NCI-H1930 (cell line): ENCODE measurements around the gene RAP1GAP2.

Experiments
- DNase-seq, 2 experiments: peaks; one replicate each; lab custom pipeline; 2025; lab: John Stamatoyannopoulos, UW

Gene RAP1GAP2

GRCh38 chr17:2911035-2911754, 115.0 kb downstream of the RAP1GAP2 start:
- DNase-seq, result no peak

- DNase-seq, result no peak
Observed at GRCh38 chr17:2911755-2912111, 115.5 kb downstream of the RAP1GAP2 start.

- no peak for DNase-seq
Observed at GRCh38 chr17:2912754-2913153, 116.5 kb downstream of the RAP1GAP2 start.

DNA sequence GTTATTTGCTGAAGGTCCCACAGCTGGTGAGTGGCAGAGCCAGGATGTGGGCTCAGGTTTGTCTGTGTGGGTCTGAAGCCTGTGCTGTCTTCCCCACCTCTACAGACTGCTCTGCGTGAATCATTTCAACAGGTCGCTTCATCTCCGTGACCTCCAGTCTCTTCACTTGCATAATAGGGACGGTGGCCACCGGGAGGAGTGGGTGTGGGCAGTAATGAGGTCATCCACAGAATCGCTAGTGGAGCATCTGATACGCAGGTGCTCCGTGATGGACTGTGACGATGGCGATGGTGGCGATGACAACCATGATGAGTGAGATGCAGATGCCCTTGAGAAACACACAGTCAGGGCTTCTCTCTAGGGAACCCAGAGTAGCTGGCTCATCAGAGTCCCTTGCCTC, 120.2 kb downstream of the RAP1GAP2 start:
- no peak for DNase-seq

DNA sequence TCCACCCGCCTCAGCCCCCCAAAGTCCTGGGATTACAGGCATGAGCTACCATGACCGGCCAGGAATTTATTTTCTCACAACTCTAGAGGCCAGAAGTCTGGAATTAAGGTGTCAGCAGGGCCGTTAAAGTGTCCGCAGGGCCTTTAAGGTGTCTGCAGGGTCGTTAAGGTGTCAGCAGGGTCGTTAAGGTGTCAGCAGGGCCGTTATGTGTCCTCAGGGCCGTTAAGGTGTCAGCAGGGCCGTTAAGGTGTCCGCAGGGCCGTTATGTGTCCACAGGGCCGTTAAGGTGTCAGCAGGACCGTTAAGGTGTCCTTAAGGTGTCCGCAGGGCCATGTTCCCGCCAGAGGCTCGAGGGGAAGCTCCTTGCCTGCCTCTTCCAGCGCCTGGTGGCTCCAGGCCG, 125.2 kb downstream of the RAP1GAP2 start:
- no peak for DNase-seq

GRCh38 chr17:2924211-2924610, 128.0 kb downstream of the RAP1GAP2 start:
- no peak for DNase-seq

DNA sequence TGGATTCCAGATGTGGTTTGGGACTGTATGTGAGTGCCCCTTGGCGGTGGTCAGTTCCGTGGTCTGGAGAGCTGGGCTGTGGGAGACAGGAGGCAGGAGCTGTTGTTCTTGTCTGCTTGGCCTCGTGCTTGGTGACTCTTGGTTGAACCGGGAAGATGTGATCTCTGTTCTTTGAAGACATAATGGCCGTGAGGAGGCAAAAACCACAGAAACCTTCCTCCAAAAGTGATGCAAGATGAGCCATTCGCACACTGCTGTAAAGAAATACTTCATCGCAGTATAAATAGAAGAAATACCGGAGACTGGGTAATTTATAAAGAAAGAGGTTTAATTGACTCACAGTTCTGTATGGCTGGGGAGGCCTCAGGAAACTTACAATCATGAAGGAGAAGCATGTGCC, 128.8 kb downstream of the RAP1GAP2 start:
- DNase-seq, result no peak

GRCh38 chr17:2926019-2926650, 129.9 kb downstream of the RAP1GAP2 start:
- no peak for DNase-seq

DNA sequence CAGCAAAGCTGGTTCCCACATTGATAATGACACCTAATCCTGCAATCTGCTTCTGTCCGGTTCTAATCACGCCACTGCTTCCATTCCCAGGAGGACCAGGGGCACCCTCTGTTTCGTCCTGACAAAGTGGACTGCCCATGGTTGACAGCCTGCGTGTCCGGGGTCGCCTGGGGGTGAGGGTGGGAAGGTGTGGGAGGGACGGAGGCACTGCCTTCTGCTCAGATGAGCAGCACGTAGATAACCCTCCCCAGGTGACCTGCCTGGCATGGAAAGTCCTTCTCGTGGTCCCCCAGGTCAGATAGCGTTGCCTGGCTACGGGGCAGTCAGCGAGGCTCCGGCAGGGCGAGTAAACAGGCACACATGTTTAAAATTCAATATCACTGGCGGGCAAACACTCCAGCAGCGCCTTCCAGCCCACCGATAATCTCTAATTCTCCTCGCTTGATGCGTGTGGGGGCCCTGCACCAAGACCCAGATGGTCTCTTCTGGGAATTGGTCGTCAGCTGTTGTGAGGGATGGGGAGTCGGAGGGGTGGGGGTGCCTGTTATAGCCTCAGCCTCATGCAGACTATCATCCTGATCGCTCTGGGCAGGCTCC, 132.2 kb downstream of the RAP1GAP2 start:
- DNase-seq, result no peak

- peak in 1 of 2 experiments; percentile 4 for DNase-seq
Observed at GRCh38 chr17:2929881-2930533, 133.8 kb downstream of the RAP1GAP2 start.

GRCh38 chr17:2931876-2932275, 135.6 kb downstream of the RAP1GAP2 start:
- DNase-seq, result no peak

DNA sequence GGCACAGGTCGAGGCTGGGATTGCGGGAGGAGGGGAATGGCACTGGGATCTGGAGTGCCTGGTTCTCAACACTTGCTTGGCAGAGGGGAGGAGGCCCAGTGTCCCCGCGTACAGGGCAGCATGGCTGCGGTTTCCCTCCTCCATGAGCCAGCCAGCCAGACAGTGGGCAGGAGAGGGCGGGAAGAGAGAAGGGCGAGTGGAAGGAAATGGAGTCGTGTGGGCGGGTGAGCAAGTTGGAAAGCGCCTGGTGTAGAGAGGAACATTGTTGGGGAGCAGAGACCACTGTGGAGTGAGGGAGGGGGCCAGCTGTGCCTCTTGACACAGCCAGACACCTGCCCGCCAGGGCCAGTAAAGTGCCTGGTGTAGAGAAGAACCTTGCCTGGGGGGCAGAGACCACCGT, 136.7 kb downstream of the RAP1GAP2 start:
- DNase-seq, result no peak

- DNase-seq, result no peak
Observed at GRCh38 chr17:2933606-2934005, 137.4 kb downstream of the RAP1GAP2 start.

- no peak for DNase-seq
Observed at GRCh38 chr17:2935632-2936031, 139.4 kb downstream of the RAP1GAP2 start.

DNA sequence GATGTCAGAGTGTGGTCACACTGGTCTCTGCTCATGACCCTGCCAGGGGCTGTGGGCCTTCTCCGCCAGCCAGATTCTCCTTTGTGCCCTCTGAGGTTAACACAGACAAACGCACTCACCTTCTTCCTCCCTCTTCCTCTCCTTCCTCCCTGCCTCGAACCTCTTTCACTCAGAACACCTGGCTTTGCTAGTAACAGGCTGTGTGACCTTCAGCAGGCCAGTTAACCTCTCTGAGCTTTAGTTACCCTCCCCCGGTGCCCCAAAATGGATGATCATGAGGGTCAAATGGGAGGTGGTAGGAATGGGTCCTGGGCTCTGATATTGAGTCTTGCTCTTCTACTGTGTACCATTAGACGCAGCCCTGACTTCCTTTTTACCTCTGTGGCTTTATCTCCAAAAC, 140.1 kb downstream of the RAP1GAP2 start:
- DNase-seq, result no peak

DNA sequence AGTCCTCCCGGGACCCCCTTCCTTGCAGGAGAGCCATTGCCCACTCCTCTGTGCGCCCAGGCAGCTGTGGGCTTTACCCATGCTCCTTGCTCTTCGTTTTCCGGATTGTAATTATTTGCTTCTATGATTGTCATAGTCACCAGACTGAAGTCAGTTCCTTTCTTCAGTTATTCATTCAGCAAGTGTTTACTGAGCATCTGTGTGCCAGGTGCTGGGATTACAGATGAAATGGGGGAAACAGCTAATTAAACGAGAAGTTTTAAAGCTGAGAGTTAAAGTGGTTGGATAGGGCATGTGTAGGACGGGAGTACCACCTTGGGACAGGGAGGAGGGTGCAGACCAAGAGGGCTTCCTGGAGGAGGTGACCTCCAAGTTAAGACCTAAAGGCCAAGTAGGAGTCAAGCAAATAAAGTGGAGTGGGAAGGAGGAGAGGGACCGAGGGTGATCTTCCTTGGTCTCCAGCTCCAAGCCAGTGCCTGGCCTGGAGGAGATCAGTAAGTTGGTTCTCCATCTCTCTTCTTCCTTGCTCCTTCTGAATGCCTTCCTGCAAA, 140.6 kb downstream of the RAP1GAP2 start:
- DNase-seq, result no peak

DNA sequence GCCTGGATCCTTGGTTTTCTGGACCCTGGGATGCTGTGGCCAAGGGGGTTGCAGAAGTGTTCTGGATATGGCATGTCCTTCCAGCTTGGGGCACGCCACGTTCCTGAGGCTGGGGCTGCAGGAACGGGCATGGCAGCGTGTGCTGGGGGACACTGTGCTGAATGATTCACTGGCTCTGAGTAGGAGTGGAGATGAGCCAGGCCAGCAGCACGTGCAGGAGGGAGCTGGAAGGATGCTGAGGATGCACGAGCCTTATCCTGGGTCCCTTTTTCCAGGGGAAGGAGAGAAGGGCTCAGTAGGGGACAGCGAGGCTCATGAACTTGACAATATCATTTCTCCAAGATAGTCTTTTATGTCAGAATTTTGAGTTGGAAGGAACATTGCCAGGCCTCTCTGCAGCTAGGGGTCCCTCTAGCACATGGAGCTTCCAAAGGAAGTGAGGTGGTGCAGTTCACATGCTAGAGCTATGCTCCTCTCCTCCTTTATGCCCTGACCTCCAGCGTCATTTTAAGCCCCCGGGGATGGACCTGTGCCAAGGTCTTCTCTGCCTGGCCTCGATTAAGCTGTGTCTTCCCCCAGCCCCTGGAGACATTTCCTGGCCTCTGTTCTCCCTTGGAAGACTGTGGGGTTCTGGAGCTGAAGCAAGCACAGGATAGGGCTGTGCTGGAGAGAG, 141.2 kb downstream of the RAP1GAP2 start:
- no peak for DNase-seq

GRCh38 chr17:2939714-2940351, 143.6 kb downstream of the RAP1GAP2 start:
- DNase-seq, result no peak

DNA sequence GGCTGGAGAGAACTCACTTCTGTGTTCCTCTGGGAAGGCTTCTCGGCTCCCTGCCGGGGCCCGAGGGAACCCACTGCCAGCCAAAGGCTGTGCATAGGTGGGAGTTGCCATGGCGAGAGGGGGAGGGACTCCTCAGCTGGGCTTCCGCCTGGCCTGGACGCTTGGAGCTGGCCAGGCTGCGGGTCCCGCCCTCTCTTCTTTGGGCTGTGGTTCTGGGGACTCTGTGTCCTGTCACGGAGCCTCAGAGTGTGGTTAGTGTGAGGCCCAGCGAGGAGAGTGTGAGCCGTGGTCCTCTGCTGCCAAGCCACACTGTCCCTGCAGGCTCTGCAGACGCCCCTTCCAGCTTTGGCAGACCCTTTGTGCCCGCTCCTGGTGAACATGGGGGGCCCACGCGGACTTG, 144.1 kb downstream of the RAP1GAP2 start:
- DNase-seq, result no peak

DNA sequence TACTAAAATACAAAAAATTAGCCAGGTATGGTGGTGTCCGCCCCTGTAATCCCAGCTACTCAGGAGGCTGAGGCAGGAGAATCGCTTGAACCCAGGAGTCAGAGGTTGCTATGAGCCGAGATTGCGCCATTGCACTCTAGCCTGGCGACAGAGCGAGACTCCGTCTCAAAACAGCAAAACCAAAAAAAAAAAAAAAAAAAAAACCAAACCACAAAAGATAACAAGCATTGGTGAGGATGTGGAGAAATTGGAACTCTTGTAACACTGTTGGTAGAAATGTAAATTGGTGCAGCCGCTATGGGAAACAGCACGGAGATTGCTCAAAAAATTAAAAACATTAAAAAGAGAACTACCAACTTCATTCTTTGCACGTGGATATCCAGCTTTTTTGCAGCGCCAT, 147.7 kb downstream of the RAP1GAP2 start:
- DNase-seq, result no peak

DNA sequence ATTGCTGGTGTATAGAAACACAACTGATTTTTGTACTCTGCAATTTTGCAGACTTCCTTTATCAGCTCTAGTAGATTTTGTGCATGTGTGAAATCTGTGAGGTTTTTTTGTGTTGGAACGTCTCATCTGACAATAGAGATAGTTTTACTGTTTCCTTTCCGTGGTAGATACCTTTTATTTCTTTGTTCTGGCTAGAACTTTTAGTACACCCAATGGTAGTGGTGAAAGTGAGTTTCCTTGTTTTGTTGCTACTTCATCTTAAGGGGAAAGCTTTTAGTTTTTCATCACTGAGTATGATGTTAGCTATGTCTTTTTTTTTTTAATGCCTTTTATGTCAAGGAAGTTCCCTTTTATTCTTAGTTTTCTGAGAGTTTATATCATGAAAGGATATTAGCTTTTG, 149.1 kb downstream of the RAP1GAP2 start:
- DNase-seq, result no peak

GRCh38 chr17:2946144-2946543, 149.9 kb downstream of the RAP1GAP2 start:
- DNase-seq, result no peak
